ENCODE data around the gene NUBP2. TPM values are rescaled to one million over a fixed set of nuclear protein-coding genes. Genes with fewer than 3 reads are reported as not detected.

NUBP2 gene
- total RNA-seq, 1 donor from 2014 or later: 66.6 TPM

DNA sequence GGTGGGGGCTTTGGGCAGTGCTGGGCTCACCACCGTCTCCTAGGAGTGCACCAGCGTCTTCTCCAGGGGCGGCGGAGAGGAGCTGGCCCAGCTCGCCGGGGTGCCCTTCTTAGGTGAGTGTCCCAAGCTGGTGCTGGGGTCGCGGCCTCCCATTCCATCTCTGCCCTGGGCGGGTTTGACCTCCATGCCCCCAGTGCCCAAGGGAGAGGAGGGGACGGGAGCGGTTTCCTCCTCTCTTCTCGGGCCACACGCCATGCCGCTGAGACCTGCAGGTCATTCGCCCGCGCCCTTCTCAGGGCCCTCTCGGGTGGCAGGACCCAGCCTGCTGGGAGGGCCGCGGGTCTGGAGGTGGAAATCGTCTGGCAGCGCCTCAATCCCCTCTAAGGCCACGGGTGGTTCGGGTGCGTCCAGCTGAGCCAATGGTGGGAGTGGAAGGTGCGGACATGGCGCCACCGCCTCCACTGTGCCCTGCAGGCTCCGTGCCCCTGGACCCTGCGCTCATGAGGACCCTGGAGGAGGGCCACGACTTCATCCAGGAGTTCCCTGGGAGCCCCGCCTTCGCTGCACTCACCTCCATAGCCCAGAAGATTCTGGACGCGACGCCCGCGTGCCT lies 5.4 kb downstream of the NUBP2 start:
- no peaks in the 10 kb centered on the region for H3K9me3 Mint-ChIP-seq
- peaks cover 2% of the 10 kb centered on the region for H3K36me3 Mint-ChIP-seq
- no peaks in the 10 kb centered on the region for H3K27me3 Mint-ChIP-seq
- no peak overlapping the region for H3K27ac Mint-ChIP-seq
- DNase-seq (ENCODE audit: extremely low spot score, unreplicated experiment): no peak
- TF ChIP-seq, protein P1, sequence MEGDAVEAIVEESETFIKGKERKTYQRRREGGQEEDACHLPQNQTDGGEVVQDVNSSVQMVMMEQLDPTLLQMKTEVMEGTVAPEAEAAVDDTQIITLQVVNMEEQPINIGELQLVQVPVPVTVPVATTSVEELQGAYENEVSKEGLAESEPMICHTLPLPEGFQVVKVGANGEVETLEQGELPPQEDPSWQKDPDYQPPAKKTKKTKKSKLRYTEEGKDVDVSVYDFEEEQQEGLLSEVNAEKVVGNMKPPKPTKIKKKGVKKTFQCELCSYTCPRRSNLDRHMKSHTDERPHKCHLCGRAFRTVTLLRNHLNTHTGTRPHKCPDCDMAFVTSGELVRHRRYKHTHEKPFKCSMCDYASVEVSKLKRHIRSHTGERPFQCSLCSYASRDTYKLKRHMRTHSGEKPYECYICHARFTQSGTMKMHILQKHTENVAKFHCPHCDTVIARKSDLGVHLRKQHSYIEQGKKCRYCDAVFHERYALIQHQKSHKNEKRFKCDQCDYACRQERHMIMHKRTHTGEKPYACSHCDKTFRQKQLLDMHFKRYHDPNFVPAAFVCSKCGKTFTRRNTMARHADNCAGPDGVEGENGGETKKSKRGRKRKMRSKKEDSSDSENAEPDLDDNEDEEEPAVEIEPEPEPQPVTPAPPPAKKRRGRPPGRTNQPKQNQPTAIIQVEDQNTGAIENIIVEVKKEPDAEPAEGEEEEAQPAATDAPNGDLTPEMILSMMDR (conservative IDR thresholded peaks at IDR 0.05): no peak
- H3K4me1 Mint-ChIP-seq (ENCODE audit: unreplicated experiment): peaks cover 3% of the 10 kb centered on the region
- H3K4me3 Mint-ChIP-seq: no peak overlapping the region

DNA sequence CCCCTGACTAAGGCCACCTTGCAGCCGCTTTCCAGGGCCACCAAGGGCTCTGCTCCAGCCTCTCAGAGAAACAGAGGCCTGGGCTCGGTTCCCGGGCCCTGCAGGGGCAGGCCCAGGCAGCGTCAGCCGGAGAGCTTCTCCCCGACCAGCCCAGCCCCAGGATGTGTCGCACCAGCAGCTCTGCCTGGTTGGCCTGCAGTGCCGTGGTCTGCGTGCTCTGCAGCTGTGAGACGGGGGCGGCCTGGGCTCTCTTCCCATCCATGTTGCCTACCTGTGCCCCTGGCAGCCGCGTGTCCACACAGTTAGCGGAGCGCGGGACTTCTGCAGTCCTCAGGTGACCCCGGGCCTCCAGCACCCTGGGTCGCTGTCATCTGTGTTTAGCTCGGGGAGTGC lies 5.9 kb downstream of the NUBP2 start:
- DNase-seq (ENCODE audit: extremely low spot score, unreplicated experiment): no peak
- H3K27ac Mint-ChIP-seq: no peak overlapping the region
- H3K36me3 Mint-ChIP-seq: no peaks in the 10 kb centered on the region
- TF ChIP-seq, protein P1 (conservative IDR thresholded peaks at IDR 0.05): no peak
- H3K4me3 Mint-ChIP-seq: no peak overlapping the region
- H3K4me1 Mint-ChIP-seq (ENCODE audit: unreplicated experiment): no peaks in the 10 kb centered on the region
- H3K9me3 Mint-ChIP-seq: no peaks in the 10 kb centered on the region
- no peaks in the 10 kb centered on the region for H3K27me3 Mint-ChIP-seq

DNA sequence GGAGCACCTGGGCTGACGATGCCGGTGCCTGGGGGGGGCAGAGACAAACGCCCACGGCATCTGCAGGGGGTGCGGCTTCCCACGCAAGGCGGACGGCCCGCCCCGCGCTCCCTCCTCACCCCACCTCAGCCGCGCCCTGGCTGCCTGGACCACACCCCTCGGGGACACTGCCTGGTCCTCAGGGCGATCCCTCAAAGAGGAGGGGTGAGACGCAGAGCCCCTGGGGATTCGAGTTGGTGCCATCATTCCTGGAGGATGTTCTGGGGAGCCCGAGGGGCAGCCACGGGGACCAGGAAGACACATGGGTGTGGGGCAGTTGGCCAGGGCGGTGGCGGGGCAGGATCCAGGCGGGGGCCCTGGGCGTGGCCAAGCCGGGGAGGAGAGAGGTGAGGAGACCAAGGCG lies 6.9 kb downstream of the NUBP2 start:
- Mint-ChIP-seq H3K27me3 (no peaks in the 10 kb centered on the region), H3K36me3 (no peaks in the 10 kb centered on the region), H3K27ac (no peak overlapping the region), H3K4me1 (ENCODE audit: unreplicated experiment) (no peaks in the 10 kb centered on the region), H3K4me3 (no peak overlapping the region), H3K9me3 (no peaks in the 10 kb centered on the region)
- DNase-seq (ENCODE audit: extremely low spot score, unreplicated experiment): no peak
- TF ChIP-seq, protein P1 (conservative IDR thresholded peaks at IDR 0.05): no peak

DNA sequence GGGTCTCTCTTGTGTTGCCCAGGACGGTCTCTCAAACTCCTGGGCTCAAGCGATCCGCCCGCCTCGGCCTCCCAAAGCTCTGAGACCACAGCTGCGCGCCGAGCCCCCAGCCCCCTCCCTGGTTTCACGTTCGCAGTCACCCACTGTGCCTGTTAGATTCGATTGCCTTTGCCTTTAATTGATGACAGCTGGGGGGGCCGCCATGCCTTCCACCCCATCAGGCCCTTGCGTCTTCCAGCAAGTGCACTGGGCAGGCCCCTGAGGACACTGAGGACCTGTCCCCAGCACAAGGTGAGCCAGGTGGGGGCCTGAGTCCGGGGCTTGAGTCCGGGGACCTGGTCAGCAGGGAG lies 7.5 kb downstream of the NUBP2 start:
- TF ChIP-seq, protein P1 (conservative IDR thresholded peaks at IDR 0.05): no peak
- Mint-ChIP-seq H3K27ac (no peak overlapping the region), H3K36me3 (no peaks in the 10 kb centered on the region), H3K4me1 (ENCODE audit: unreplicated experiment) (no peaks in the 10 kb centered on the region), H3K27me3 (no peaks in the 10 kb centered on the region), H3K4me3 (no peak overlapping the region), H3K9me3 (no peaks in the 10 kb centered on the region)
- no peak for DNase-seq (ENCODE audit: extremely low spot score, unreplicated experiment)

DNA sequence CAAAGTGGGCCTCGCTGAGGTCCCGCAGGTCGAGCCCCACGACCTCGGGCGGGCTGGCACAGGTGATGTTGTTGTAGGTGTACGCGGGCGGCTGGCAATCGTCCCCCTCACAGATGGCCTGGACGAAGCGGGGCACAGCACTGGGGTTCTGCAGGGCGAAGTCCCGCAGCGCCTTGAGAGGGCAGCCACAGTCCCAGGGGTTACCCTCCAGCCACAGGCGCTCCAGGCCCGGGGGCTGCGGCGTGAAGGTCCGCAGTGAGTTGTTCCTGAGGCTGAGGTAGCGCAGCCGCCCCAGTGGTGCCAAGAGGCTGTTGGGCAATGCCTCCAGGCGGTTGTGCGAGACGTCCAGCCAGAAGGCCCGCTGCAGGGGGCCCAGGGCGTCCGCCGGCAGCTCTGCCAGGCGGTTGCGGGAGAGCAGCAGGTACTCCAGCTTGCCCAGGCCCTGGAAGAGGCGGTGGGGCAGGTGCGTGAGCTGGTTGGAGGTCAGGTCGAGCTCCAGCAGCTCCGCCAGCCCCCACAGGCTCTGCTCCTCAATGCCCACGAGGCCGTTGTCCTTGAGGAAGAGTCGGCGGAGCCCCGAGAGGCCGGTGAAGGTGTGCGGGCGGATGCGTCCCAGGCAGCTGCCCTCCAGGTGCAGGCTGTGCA lies 8.0 kb downstream of the NUBP2 start:
- Mint-ChIP-seq H3K4me1 (ENCODE audit: unreplicated experiment) (no peaks in the 10 kb centered on the region), H3K36me3 (no peaks in the 10 kb centered on the region), H3K27me3 (no peaks in the 10 kb centered on the region), H3K27ac (no peak overlapping the region), H3K4me3 (no peak overlapping the region), H3K9me3 (no peaks in the 10 kb centered on the region)
- no peak for DNase-seq (ENCODE audit: extremely low spot score, unreplicated experiment)
- TF ChIP-seq, protein P1 (conservative IDR thresholded peaks at IDR 0.05): no peak
